Left kidney (tissue), 2 donors: Measurements from ENCODE around the gene SH3TC1. TPM values are rescaled to one million over a fixed set of nuclear protein-coding genes. Genes with fewer than 3 reads are reported as not detected.

Source experiments
- DNase-seq: peaks from one replicate; pipeline ENCODE4 v3.0.0-alpha.2; 2013
- polyA plus RNA-seq: library from polyadenylated mRNA; unstranded; fragments of 120-200 nt; gene quantifications from one replicate; pipeline ENCODE4 v1.2.1, GENCODE V29; 2013; ENCODE audit not compliant: insufficient read length

The SH3TC1 gene
- polyA plus RNA-seq, 1 donor = 20.0 TPM

GRCh38 chr4:8242782-8243560, 43.9 kb downstream of the SH3TC1 start:
- DNase-seq = no peak

- no peak for DNase-seq
Measured at GRCh38 chr4:8244001-8244757, 45.1 kb downstream of the SH3TC1 start.

- no peak for DNase-seq
Measured at GRCh38 chr4:8244931-8245460, 45.9 kb downstream of the SH3TC1 start.

- no peak for DNase-seq
Measured at GRCh38 chr4:8245884-8246833, 47.1 kb downstream of the SH3TC1 start.

GRCh38 chr4:8247047-8247930, 48.2 kb downstream of the SH3TC1 start:
- DNase-seq = no peak

- DNase-seq = no peak
Measured at GRCh38 chr4:8248091-8248490, 49.0 kb downstream of the SH3TC1 start.

GRCh38 chr4:8250227-8250626, 51.1 kb downstream of the SH3TC1 start:
- no peak for DNase-seq

- no peak for DNase-seq
Measured at GRCh38 chr4:8250637-8251036, 51.5 kb downstream of the SH3TC1 start.

GRCh38 chr4:8251110-8251883, 52.2 kb downstream of the SH3TC1 start:
- DNase-seq = no peak

GRCh38 chr4:8252301-8253173, 53.4 kb downstream of the SH3TC1 start:
- DNase-seq = no peak

GRCh38 chr4:8254076-8254475, 55.0 kb downstream of the SH3TC1 start:
- DNase-seq = no peak

GRCh38 chr4:8255698-8256441, 56.8 kb downstream of the SH3TC1 start:
- no peak for DNase-seq

GRCh38 chr4:8257854-8258253, 58.8 kb downstream of the SH3TC1 start:
- DNase-seq = no peak

GRCh38 chr4:8258552-8259212, 59.6 kb downstream of the SH3TC1 start:
- DNase-seq = no peak

GRCh38 chr4:8259743-8260430, 60.8 kb downstream of the SH3TC1 start:
- DNase-seq = no peak

- DNase-seq = no peak
Measured at GRCh38 chr4:8260656-8261111, 61.6 kb downstream of the SH3TC1 start.
